Transverse colon (tissue), 4 donors: ENCODE measurements around the gene MRM2. TPM values are rescaled to one million over a fixed set of nuclear protein-coding genes. Genes with fewer than 3 reads are reported as not detected.

Source experiments
- DNase-seq: peaks from one replicate; pipeline ENCODE4 v3.0.0-alpha.2; 2019
- H3K27ac ChIP-seq, 4 donors: fragments of 200-600 bp; sonication (generic); 2 replicates each; pipeline ENCODE4 v1.5.1; 2016 to 2018; ENCODE audit warnings: inconsistent platforms in 4 of 4
- H3K27me3 ChIP-seq: fragments of 200-600 bp; sonication (generic); 2 replicates; pipeline ENCODE4 v1.5.1; 2017; ENCODE audit warnings: inconsistent platforms
- H3K36me3 ChIP-seq, 4 donors: fragments of 200-600 bp; sonication (generic); 2 replicates each; pipeline ENCODE4 v1.5.1; 2017 to 2019; ENCODE audit warnings: inconsistent platforms in 4 of 4
- H3K4me1 ChIP-seq, 4 donors: fragments of 200-600 bp; sonication (generic); 2 replicates each; pipeline ENCODE4 v1.5.1; 2017 to 2020; ENCODE audit warnings: inconsistent platforms in 4 of 4
- H3K4me3 ChIP-seq, 4 donors: fragments of 200-600 bp; sonication (generic); 1 replicate in 1 of 4; 2 replicates in 3 of 4; pipeline versions ENCODE4 v1.5.1 to v1.6.1; 2017 to 2019; ENCODE audit warnings: inconsistent platforms in 4 of 4
- H3K9me3 ChIP-seq, 2 donors: fragments of 200-600 bp; sonication (generic); 2 replicates each; pipeline ENCODE4 v1.5.1; 2017 to 2019; ENCODE audit warnings: inconsistent platforms in 2 of 2
- EP300 ChIP-seq: sonication (generic); formaldehyde crosslinking; IDR thresholded peaks from one replicate; pipeline ENCODE4 v1.6.1; 2017; ENCODE audit warnings: antibody characterized with exemption, low read depth
- POLR2A ChIP-seq: fragments of 450-650 bp; IDR thresholded peaks from one replicate; pipeline ENCODE4 v1.6.1; 2016; ENCODE audit warnings: antibody characterized with exemption, mild to moderate bottlenecking, moderate library complexity
- POLR2AphosphoS5 ChIP-seq, 3 donors: sonication (generic); formaldehyde crosslinking; IDR thresholded peaks; one replicate each; pipeline ENCODE4 v1.6.1; 2016; ENCODE audit warnings: antibody characterized with exemption in 3 of 3
- WGBS, 2 donors: methylation state at CpG; one replicate each; pipeline ENCODE4 v1.1.5; 2018; ENCODE audit warnings: low coverage in 1 of 2; 5-methylcytosine and 5-hydroxymethylcytosine counted together
- in situ Hi-C, 4 donors: fragments of 200-750 bp; cut with MboI; loops; one replicate each; pipeline versions ENCODE4 v1.15.0 to v1.15.1; 2017; ENCODE audit warnings: low sequenced_read_pairs in 3 of 4, low pct_ligation_motif_present in 1 of 4, low pct_unique_long_range_greater_than_20kb in 1 of 4
- intact Hi-C: fragments of 100-400 bp; cut with DNase I; formaldehyde crosslinking; loops from one replicate; pipeline ENCODE4 v1.15.1; 2023; ENCODE audit warnings: low total_unique reads
- total RNA-seq, 4 donors: library from RNA; depleted of rRNA; stranded (reverse); fragments of >200 nt; gene quantifications; one replicate each; pipeline ENCODE4 v1.1.0, GENCODE V29; 2016
- TF ChIP-seq, protein P1 (sequence below), 5 experiments: fragments of 200-600 bp in 3 of 5; fragments of 450-650 bp in 2 of 5; sonication (generic) in 3 of 5; IDR thresholded peaks; 1 replicate in 2 of 5; 2 replicates in 3 of 5; pipeline ENCODE4 v1.5.1; 2016 to 2017; ENCODE audit warnings: antibody characterized with exemption in 5 of 5, inconsistent platforms in 3 of 5, mild to moderate bottlenecking in 2 of 5, moderate library complexity in 1 of 5

MRM2 gene
- total RNA-seq, 4 donors from 2014 or later: 2.2 to 15.3 (median 12.7) TPM

DNA sequence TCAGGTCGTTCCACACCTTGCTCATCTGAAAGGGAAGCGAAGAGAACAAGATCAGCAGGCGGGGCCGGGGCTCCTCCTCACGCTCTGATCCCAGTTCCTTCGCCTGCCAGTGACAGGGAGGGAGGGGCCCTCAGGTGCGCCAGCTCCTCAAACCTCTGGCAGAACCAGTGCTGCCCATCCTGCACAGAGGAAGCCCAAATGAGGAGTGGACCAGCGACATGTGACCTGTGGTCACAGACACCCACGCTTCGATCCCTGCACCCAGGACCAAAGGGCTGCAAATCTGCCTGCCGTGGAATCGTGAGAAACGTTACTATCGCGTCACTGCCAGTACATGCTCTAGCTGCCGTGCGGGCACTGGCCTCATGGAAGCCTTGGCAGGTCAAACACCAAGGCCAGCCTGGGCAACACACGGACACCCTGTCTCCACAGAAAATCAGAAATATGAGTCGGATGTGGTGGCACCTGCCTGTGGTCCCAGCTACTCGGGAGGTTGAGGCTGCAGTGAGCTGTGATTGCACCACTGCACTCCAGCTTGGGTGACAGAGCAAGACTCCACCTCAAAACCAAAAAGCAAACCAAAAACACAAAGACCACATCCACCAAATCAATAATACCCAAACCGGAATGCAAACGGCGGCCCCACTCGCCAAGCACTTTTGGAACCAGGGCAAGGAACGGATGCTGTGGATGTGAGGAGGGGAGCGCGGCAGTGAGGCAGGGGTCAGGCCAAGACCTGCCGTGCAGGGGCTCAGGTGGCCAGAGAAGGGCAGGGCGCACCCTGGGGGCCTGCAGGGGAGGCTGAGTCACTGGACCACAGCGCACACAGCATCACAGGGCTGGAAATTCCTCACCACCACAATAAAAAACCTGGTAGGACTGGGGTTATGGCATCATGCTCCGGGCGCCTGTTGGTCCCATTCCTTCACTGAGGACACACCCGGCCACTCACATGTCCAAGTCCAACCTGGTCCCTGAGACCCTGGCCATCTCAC, 13.4 kb upstream of the MRM2 start:
- in situ Hi-C loops (no loop called here), intact Hi-C loops (no loop called here)
- H3K36me3 ChIP-seq: no peaks in the 10 kb centered on the region
- no peaks in the 10 kb centered on the region for H3K27me3 ChIP-seq
- no peak for DNase-seq
- TF ChIP-seq EP300 (no peak), POLR2AphosphoS5 (IDR thresholded peaks at IDR 0.05) (no peak), POLR2A (no peak)
- TF ChIP-seq, protein P1, sequence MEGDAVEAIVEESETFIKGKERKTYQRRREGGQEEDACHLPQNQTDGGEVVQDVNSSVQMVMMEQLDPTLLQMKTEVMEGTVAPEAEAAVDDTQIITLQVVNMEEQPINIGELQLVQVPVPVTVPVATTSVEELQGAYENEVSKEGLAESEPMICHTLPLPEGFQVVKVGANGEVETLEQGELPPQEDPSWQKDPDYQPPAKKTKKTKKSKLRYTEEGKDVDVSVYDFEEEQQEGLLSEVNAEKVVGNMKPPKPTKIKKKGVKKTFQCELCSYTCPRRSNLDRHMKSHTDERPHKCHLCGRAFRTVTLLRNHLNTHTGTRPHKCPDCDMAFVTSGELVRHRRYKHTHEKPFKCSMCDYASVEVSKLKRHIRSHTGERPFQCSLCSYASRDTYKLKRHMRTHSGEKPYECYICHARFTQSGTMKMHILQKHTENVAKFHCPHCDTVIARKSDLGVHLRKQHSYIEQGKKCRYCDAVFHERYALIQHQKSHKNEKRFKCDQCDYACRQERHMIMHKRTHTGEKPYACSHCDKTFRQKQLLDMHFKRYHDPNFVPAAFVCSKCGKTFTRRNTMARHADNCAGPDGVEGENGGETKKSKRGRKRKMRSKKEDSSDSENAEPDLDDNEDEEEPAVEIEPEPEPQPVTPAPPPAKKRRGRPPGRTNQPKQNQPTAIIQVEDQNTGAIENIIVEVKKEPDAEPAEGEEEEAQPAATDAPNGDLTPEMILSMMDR (IDR thresholded peaks at IDR 0.05): no peak
- WGBS, 2 donors: 82% methylated on average over 33 of the region's 33 CpGs; no CpG with 5 or more reads in 1 of the 2 donors
- no peak overlapping the region for H3K27ac ChIP-seq
- no peaks in the 10 kb centered on the region for H3K4me1 ChIP-seq
- H3K9me3 ChIP-seq: no peaks in the 10 kb centered on the region
- no peak overlapping the region for H3K4me3 ChIP-seq

GRCh38 chr7:2254429-2255144, 12.6 kb upstream of the MRM2 start:
- 87% methylated on average over 31 of the region's 31 CpGs; no CpG with 5 or more reads in 1 of the 2 donors for WGBS, 2 donors
- no peak for DNase-seq
- H3K36me3 ChIP-seq: no peaks in the 10 kb centered on the region
- TF ChIP-seq, protein P1 (IDR thresholded peaks at IDR 0.05): no peak
- TF ChIP-seq POLR2A (no peak), POLR2AphosphoS5 (IDR thresholded peaks at IDR 0.05) (no peak), EP300 (no peak)
- peaks cover 0 to 3% (median 0%) of the 10 kb centered on the region in 4 donors for H3K4me1 ChIP-seq
- no peaks in the 10 kb centered on the region for H3K9me3 ChIP-seq
- no peak overlapping the region for H3K4me3 ChIP-seq
- in situ Hi-C loops: no loop called here
- intact Hi-C loops: no loop called here
- no peak overlapping the region for H3K27ac ChIP-seq
- H3K27me3 ChIP-seq: no peaks in the 10 kb centered on the region

- 96% methylated on average over 24 of the region's 32 CpGs; no CpG with 5 or more reads in 1 of the 2 donors for WGBS, 2 donors
- no peaks in the 10 kb centered on the region for H3K9me3 ChIP-seq
- H3K4me3 ChIP-seq: no peak overlapping the region
- TF ChIP-seq POLR2AphosphoS5 (IDR thresholded peaks at IDR 0.05): no peak
- no peak for TF ChIP-seq EP300
- TF ChIP-seq POLR2A: no peak
- TF ChIP-seq, protein P1 (IDR thresholded peaks at IDR 0.05): no peak
- H3K4me1 ChIP-seq: peaks cover 0 to 8% (median 0%) of the 10 kb centered on the region in 4 donors
- no peak overlapping the region for H3K27ac ChIP-seq
- DNase-seq: no peak
- H3K36me3 ChIP-seq: no peaks in the 10 kb centered on the region
- H3K27me3 ChIP-seq: no peaks in the 10 kb centered on the region
- intact Hi-C loops (no loop called here), in situ Hi-C loops (no loop called here)
Measured at GRCh38 chr7:2253525-2254244, 11.7 kb upstream of the MRM2 start.
